A549 (cell line): ENCODE data around the gene CDC27. TPM values are rescaled to one million over a fixed set of nuclear protein-coding genes. Genes with fewer than 3 reads are reported as not detected.

Experiments used
- ATAC-seq, 2 experiments: fragments of 200-7000 bp in 1 of 2; fragments of >200 bp in 1 of 2; cut with Nextera tagmentation in 1 of 2; cut with Tn5 transposase in 1 of 2; 3 replicates each; pipeline versions ENCODE4 v1.8.0 to v1.9.1; 2018 to 2020; ENCODE audit warnings: mild to moderate bottlenecking in 1 of 2, moderate library complexity in 1 of 2
- CTCF ChIA-PET: fragments of 300-600 bp; sonication (Branson Sonifier 250); formaldehyde crosslinking; extraction: SDS; loops from one replicate; lab custom pipeline; 2021; ENCODE audit warnings: antibody characterized with exemption, inconsistent platforms; lab: Yijun Ruan, JAX
- POLR2A ChIA-PET: fragments of 350-600 bp; formaldehyde crosslinking; extraction: SDS; loops from one replicate; lab custom pipeline; 2021; ENCODE audit warnings: antibody characterized with exemption, inconsistent platforms; lab: Yijun Ruan, JAX
- DNase-seq, 2 experiments: peaks; one replicate each; pipeline versions ENCODE4 v3.0.0 to v3.0.0-alpha.2; 2011 to 2016; ENCODE audit warnings: low read depth in 1 of 2, low spot score in 1 of 2
- FAIRE-seq: peaks from 2 replicates; lab custom pipeline; 2011; peaks lifted over from hg19 to GRCh38; lab: Jason Lieb, UNC
- H3K27ac ChIP-seq, 2 experiments: fragments of >200 bp; sonication (Bioruptor Twin); formaldehyde crosslinking; 3 replicates each; pipeline ENCODE4 v1.5.1; 2016 to 2017
- H3K4me1 ChIP-seq: fragments of >200 bp; sonication (Bioruptor Twin); formaldehyde crosslinking; 3 replicates; pipeline ENCODE4 v1.6.1; 2016
- H3K4me2 ChIP-seq: fragments of >200 bp; sonication (Bioruptor Twin); formaldehyde crosslinking; 3 replicates; pipeline ENCODE4 v1.6.1; 2016
- H3K4me3 ChIP-seq: fragments of >200 bp; sonication (Bioruptor Twin); formaldehyde crosslinking; 3 replicates; pipeline ENCODE4 v1.5.1; 2016
- H3K9me3 ChIP-seq: fragments of >200 bp; sonication (Bioruptor Twin); formaldehyde crosslinking; 3 replicates; pipeline ENCODE4 v1.6.1; 2016
- BCL3 ChIP-seq: fragments of >200 bp; sonication (Bioruptor Twin); formaldehyde crosslinking; IDR thresholded peaks from 3 replicates; pipeline ENCODE4 v1.6.1; 2016
- CBX2 ChIP-seq: fragments of 200-600 bp; sonication (generic); IDR thresholded peaks from 2 replicates; pipeline ENCODE4 v1.6.1; 2016; ENCODE audit warnings: low read depth, mild to moderate bottlenecking, borderline replicate concordance
- EHF ChIP-seq: fragments of 250-450 bp; sonication (Bioruptor Pico); IDR thresholded peaks from 2 replicates; pipeline ENCODE4 v1.5.0; 2020; ENCODE audit warnings: mild to moderate bottlenecking
- EHMT2 ChIP-seq: fragments of 200-600 bp; sonication (generic); IDR thresholded peaks from 2 replicates; pipeline ENCODE4 v1.6.1; 2016; ENCODE audit warnings: antibody characterized with exemption, low read depth, mild to moderate bottlenecking, moderate library complexity
- ELK1 ChIP-seq: fragments of 150-350 bp; IDR thresholded peaks from 2 replicates; pipeline ENCODE4 v1.6.1; 2014; ENCODE audit warnings: low read depth, mild to moderate bottlenecking, low read length
- EP300 ChIP-seq, 2 experiments: fragments of >200 bp; sonication (Bioruptor Twin); formaldehyde crosslinking; IDR thresholded peaks; 2 replicates in 1 of 2; 3 replicates in 1 of 2; pipeline ENCODE4 v1.6.1; 2016 to 2017
- GATA3 ChIP-seq: IDR thresholded peaks from 2 replicates; pipeline ENCODE4 v1.6.1; 2012; ENCODE audit warnings: borderline replicate concordance
- HES2 ChIP-seq: fragments of >200 bp; sonication (Bioruptor Twin); formaldehyde crosslinking; IDR thresholded peaks from 2 replicates; pipeline ENCODE4 v1.6.1; 2016
- HOXA7 ChIP-seq: fragments of 250-450 bp; sonication (Bioruptor Pico); IDR thresholded peaks from 2 replicates; pipeline ENCODE4 v1.5.0; 2020; ENCODE audit warnings: mild to moderate bottlenecking, moderate library complexity
- HOXB5 ChIP-seq: fragments of 250-450 bp; sonication (Bioruptor Pico); IDR thresholded peaks from 2 replicates; pipeline ENCODE4 v1.5.0; 2020; ENCODE audit warnings: mild to moderate bottlenecking, moderate library complexity
- JUN ChIP-seq, 2 experiments: fragments of >200 bp; sonication (Bioruptor Twin); formaldehyde crosslinking; IDR thresholded peaks; 2 replicates in 1 of 2; 3 replicates in 1 of 2; pipeline ENCODE4 v1.6.1; 2016 to 2017
- JUNB ChIP-seq: fragments of >200 bp; sonication (Bioruptor Twin); formaldehyde crosslinking; IDR thresholded peaks from 2 replicates; pipeline ENCODE4 v1.6.1; 2016
- MAFK ChIP-seq: fragments of 450-650 bp; IDR thresholded peaks from 2 replicates; pipeline ENCODE4 v1.6.1; 2014; ENCODE audit not compliant: partially characterized antibody
- MAX ChIP-seq: IDR thresholded peaks from 2 replicates; pipeline ENCODE4 v1.6.1; 2012
- MAZ ChIP-seq: fragments of 150-350 bp; IDR thresholded peaks from 2 replicates; pipeline ENCODE4 v1.6.1; 2014; ENCODE audit warnings: antibody characterized with exemption, low read depth, low read length, borderline replicate concordance
- MYC ChIP-seq: IDR thresholded peaks from 2 replicates; pipeline ENCODE4 v1.6.1; 2012; ENCODE audit warnings: mild to moderate bottlenecking, inconsistent platforms, low read length, improper control_type of control experiment, borderline replicate concordance
- NFE2L2 ChIP-seq: fragments of 150-350 bp; conservative IDR thresholded peaks from 2 replicates; pipeline ENCODE4 v1.6.1; 2014; ENCODE audit warnings: low read length
- NR3C1 ChIP-seq: fragments of >200 bp; sonication (Bioruptor Twin); formaldehyde crosslinking; IDR thresholded peaks from 3 replicates; pipeline ENCODE4 v1.6.1; 2017
- PBX3 ChIP-seq: IDR thresholded peaks from 2 replicates; pipeline ENCODE4 v1.6.1; 2012
- RAD21 ChIP-seq, 2 experiments: fragments of >200 bp in 1 of 2; sonication (Bioruptor Twin) in 1 of 2; formaldehyde crosslinking in 1 of 2; IDR thresholded peaks in 1 of 2; conservative IDR thresholded peaks in 1 of 2; 2 replicates in 1 of 2; 3 replicates in 1 of 2; pipeline ENCODE4 v1.6.1; 2012 to 2018; ENCODE audit warnings: inconsistent platforms in 1 of 2
- RCOR1 ChIP-seq: fragments of 150-350 bp; IDR thresholded peaks from 2 replicates; pipeline ENCODE4 v1.6.1; 2014; ENCODE audit warnings: antibody characterized with exemption, low read length, low read depth
- ZC3H11A ChIP-seq: fragments of 450-650 bp; IDR thresholded peaks from 2 replicates; pipeline ENCODE4 v1.6.1; 2014; ENCODE audit warnings: antibody characterized with exemption, mild to moderate bottlenecking
- WGBS: methylation state at CpG from one replicate; pipeline ENCODE4 v1.1.6; 2017; ENCODE audit errors: missing lambda C conversion rate; 5-methylcytosine and 5-hydroxymethylcytosine counted together
- polyA plus RNA-seq, 4 experiments: library from polyadenylated mRNA; depleted of rRNA in 3 of 4; stranded (reverse); fragments of >200 nt; fragmentation: RNase III in 1 of 4; extraction: RNeasy Plus Mini Kit Qiagen cat#74134 plus additional on column Dnase treatment in 1 of 4; gene quantifications; 2 replicates in 3 of 4; 3 replicates in 1 of 4; pipeline ENCODE4 v1.2.3, GENCODE V29; 2011 to 2017

Gene CDC27
- polyA plus RNA-seq, 2 of the 4 experiments (the other 2 are of a cell fraction), result 88.0 to 150 TPM

- TF ChIP-seq CBX2 (no peak), HOXA7 (CRISPR knock-in tag) (no peak), NFE2L2 (no peak)
- Histone ChIP-seq H3K4me2 (peak overlapping the region; percentile 35), H3K27ac (peak overlapping the region; percentile 15 to 67; a peak in 4 of 6 replicates), H3K4me1 (peaks cover 20% of the 10 kb centered on the region), H3K4me3 (no peak overlapping the region), H3K9me3 (0 out of 3 replicates have a peak, but pooled peaks cover 6% of the 10 kb centered on the region)
- ChIA-PET CTCF (interaction anchor here (0.8 to 8.6 kb wide), 4 partner anchors 36 to 390 kb away, joined by 3 to 44 read pairs (median 5); no protein-coding TSS in a partner anchor), POLR2A (no interaction called here)
- FAIRE-seq (no peak), DNase-seq (no peak), ATAC-seq (no peak)
- WGBS, result 93% methylated on average over 2 of the region's 2 CpGs
Observed at GRCh38 chr17:47225911-47226688, 37.0 kb upstream of the CDC27 start.

GRCh38 chr17:47225436-47225858 is 36.4 kb upstream of the CDC27 start:
- FAIRE-seq, result no peak
- peak in 1 of 2 experiments; percentile 45 for DNase-seq
- peak in 1 of 2 experiments; percentile 22; a peak in 1 of 6 replicates for ATAC-seq
- ChIA-PET POLR2A (no interaction called here), CTCF (interaction anchor here (0.8 to 8.6 kb wide), 5 partner anchors 18 to 391 kb away, joined by 3 to 44 read pairs (median 4); no protein-coding TSS in a partner anchor)
- 31% methylated on average over 3 of the region's 3 CpGs for WGBS
- Histone ChIP-seq H3K4me2 (peak overlapping the region; percentile 35), H3K27ac (peak overlapping the region; percentile 15 to 67; a peak in 4 of 6 replicates), H3K4me1 (peaks cover 20% of the 10 kb centered on the region), H3K9me3 (0 out of 3 replicates have a peak, but pooled peaks cover 6% of the 10 kb centered on the region), H3K4me3 (no peak overlapping the region)
- no peak for TF ChIP-seq ZC3H11A
- no peak for TF ChIP-seq NFE2L2
- TF ChIP-seq RAD21 (conservative IDR thresholded peaks at IDR 0.05 in 1 of 2, IDR thresholded peaks at IDR 0.05 in 1 of 2), result no peak
- TF ChIP-seq EHF (CRISPR knock-in tag), result no peak
- no peak for TF ChIP-seq PBX3
- TF ChIP-seq NR3C1, result no peak
- TF ChIP-seq HOXB5, result no peak
- no peak for TF ChIP-seq EP300 (IDR thresholded peaks at IDR 0.05)
- TF ChIP-seq MYC, result no peak
- no peak for TF ChIP-seq MAZ
- TF ChIP-seq MAFK, result no peak
- no peak for TF ChIP-seq BCL3
- no peak for TF ChIP-seq JUNB
- TF ChIP-seq GATA3, result no peak
- TF ChIP-seq ELK1, result no peak
- no peak for TF ChIP-seq EHMT2
- no peak for TF ChIP-seq JUN (IDR thresholded peaks at IDR 0.05)
- no peak for TF ChIP-seq MAX
- TF ChIP-seq RCOR1, result no peak
- TF ChIP-seq HES2, result no peak
